8988T (cell line): Measurements from ENCODE around the gene NUDT16.

Source experiments
- DNase-seq: peaks from one replicate; pipeline ENCODE4 v3.0.0; 2011

The NUDT16 gene

DNA sequence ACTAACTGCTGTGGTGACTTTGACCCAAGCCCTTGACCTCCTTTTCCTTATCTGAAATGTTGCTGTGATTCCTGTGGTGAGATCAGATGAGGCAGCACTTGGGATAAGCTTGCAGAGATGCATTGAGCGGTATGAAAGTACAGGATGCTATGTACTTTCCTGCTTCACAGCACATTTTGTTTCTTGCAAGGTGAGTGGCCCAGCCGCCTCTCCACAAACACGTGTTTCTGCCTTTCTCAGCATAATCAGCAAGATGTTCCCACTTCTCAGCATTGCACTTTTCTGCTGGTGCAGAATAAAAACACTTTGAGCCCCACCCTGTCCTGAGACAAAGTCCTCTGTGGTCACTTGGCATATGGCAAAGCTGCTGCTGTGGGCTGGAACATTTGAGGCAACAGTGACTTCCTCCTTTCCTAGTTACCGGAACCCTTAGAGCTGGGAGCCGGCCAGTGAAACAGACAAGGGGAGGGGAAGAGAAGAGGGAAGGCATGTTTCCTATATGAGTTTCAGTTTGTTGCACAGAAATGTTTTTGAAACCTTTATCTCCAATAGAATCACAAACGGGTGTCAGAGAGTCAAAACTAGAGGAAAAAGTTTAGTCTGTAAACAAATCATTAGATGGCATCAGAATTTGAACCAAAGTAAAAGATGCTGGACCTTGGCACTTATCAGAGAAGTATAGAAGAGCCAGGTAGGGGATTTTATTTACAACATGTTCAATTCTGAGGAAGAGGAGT, 5.0 kb downstream of the NUDT16 start:
- DNase-seq: no peak

DNA sequence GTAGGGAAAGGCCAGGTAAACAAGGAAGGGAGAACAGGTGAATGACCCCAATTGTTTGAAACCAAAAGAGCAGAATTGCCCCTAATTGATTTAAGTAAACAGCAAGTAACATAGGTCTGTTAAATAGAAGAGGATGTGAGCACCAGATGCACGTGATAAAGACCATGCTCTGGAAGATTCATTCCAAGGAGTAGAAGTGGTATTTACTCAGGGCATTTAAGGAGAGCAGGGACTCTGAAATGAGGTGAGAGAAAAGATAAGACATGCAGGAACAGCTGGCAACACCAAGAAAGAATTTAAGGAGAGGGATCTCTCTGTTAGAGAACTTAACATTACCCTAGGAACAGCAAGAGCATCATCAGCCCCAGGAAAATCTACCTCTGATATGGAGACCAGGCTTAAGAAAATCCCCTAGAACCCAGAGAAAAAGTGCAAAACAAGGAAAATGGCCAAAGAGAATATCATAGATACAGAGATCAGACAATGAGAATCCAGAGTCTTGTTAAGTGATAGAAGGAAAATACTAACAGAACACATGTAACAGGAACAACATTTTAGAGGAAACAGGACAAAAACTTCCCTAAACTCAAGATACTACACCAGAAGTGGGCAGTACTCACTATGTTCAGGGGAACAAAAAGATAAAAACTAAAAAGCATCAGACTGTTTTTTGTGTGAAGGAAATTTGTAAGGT, 6.4 kb downstream of the NUDT16 start:
- DNase-seq: no peak

DNA sequence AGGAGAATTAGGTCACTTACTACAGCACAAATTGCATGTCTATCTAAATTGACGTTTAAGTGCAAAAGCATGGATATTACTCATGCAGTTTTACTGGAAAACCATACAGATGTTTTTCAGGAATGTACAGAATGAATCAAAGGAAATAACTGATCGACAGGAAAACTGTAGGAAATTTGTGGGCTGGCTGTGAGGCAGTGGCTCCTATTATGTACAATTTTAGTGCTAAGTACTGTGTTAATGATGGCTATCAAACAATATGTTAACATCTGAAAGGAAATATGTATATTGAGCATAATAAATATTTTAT, 6.9 kb downstream of the NUDT16 start:
- no peak for DNase-seq

DNA sequence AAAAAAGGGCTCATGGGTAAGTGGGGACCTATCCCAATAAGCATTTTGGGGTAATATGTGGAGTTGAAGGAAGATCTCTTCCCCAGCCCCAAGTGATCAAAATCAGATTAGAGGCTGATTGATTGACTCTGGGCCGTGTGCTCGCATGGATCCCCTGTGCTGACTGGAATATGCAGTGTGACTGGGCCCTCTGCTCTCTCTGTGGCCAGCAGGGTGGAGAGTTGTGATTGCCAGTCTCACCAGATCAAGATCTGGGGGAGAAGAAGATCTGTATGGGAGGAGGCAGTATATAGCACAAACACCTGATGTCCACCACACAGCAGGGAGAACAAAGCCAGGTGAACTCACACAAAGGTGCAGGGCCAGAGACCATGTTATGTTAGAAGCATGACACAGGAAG, 8.8 kb downstream of the NUDT16 start:
- DNase-seq: no peak

DNA sequence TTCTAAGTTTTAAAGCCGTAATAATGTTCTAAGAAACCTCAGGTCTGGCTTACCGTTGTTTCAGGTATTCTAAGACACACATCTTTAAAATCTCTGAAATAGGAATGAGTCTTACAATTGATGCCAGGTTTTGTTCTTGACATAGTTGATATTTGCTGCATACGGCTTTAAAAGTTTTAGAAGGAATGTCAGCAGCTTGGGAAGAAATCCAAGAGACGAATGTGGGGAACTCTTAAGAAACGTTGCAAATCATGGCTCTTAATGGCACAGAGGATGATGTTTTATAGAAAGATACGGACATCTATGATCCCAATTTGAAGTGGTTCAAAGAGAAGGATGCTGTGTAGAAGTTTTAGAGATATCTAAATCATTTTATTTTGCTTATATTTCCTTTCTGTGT, 11.5 kb downstream of the NUDT16 start:
- DNase-seq: no peak

DNA sequence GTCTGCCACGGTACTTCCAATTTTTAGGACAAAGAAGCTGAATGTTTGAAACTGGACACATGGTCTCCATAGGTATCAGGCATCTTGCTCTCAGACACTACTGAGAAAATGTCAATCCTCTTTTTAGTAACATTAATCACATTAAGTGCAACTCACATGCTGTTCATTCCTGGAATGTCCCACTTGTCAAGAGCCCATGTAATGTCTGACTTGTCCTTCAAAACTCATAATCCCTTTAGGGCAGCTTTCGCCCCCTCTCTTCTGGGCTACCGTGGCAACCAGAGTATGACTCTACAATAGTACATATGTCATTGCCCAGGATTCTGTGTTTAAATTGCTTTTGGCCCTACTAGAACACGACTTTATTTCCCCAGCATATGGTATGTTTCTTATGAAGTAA, 12.3 kb downstream of the NUDT16 start:
- no peak for DNase-seq

DNA sequence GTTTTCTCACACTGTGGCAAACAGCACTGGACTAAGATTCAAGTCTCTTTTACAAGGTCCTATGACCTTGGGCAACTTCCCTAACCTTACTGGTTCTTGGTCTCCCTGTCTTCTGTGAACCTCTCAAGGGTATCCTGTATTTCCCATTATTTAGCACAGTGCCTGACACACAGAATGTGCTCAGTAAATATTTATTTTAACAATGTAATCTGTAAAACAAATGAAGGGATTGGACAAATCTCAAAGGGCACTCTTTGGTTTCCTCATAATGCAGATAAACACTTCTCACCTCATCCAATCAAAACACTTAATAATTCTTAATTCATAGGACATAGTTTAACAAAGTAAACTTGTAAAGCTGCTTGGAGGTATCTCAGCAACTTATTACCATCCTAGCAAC, 12.8 kb downstream of the NUDT16 start:
- DNase-seq: no peak

DNA sequence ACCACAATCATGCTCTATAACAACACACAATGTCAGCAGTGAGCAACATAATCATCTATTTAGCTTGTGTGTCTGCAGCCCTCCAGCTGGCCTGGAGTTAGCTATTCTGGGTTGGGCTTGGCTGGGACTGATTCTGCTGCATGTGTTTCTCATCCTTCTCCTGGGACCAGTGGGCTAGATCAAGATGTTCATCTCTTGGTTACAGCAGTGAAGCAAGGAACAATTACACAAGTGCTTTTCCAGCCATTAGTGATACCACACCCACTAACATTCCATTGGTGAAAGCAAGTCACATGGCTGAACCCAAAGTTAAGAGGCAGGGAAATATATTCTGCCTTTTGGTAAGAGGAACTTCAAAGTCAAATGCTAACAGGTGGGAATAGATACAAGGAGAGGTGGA, 14.6 kb downstream of the NUDT16 start:
- DNase-seq: no peak

DNA sequence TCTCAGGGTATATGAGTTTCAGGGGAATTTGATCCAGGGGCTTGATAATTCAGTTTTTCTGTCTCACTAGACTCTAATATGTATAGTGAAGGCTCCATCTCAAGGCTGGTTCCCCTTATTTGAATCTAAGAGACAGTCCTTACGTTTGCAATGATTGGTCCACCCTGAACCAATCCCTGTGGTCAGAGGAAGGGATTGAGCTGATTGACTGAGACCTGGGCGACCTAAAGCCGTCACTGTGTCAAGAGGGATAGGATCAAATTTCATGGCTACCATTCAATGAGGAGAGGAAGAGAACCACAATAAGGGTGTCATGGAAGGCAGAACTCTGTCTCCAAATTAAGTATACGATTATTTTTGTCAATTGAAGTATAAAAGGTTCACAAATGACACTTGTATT, 16.3 kb downstream of the NUDT16 start:
- DNase-seq: no peak

DNA sequence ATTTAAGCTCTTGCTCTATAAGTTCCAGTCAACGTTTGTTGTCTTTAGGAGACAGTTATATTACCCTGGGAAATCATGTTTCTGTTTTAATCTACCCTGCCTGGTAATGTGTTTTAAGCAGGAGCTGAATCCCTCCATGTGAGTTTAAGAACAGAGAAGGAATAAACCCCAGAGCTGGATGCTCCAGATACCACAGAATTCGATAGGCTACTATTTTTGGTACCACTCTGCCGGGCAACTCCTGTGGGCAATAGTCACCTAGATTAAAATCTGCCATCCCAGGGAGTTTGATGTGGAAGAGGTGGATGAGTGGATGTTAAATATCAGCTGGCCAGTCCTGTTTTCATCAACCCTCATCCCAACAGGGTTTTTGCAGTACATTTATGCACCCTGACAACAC, 20.4 kb downstream of the NUDT16 start:
- no peak for DNase-seq

DNA sequence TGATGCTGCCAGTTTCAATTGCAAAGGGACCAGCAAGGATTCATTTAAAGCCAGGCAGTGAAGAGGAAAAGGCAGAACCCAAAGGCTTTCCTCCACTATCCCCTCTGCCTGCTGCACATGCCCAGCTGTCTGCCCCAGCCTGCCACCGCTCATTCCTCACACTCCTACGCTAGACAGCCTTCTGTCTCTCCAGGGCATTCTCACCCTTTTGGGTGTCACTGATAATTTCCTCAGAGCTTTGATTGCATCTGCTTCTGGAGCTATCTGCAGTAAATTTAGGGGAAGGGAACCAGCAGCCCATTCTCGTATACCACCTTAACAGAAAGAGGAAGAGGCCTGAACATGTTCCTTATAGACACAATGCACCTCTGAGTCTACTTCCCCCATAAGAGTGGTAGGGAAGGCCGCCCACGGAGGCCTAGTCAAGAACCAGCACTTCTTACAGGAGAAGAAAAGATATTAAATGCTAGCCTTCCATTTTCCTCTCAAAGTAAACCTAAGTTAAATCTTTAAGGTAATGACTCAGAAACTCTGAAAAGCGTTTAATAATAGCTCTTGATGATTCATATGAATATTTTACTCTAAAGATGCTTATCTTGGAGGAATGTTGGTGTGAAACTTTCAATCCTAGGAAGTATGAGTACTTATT, 20.9 kb downstream of the NUDT16 start:
- no peak for DNase-seq

DNA sequence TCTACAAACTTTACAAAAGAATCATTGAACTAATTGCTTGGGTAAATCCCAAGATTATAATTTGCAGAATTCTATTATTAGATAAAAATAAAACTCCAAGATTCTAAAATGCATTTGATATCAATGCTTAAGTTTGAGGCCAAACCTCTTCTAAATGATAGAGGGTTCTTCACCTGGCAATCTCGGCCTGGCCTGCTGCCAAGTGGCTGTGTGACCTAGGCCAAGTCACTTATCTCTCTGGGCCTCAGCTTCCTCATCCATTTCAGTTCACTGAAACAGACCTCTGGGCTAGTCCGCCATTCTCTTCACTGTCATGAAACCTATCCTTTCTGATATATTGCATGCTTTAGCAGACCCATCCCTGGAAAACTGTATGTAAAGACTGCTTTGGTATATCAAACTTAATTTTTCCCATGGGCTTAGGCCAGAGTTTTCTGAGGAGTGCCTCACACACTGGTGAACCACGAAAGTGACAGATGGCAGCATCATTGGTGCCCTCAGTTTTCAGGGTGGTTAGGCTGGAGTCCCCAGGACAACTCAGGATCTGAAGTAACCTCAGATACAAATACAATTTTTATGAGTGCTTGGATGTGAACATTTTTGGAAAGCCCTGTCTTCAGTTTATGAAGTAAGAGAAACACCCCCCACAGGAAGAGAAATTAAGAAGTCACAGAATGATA, 21.8 kb downstream of the NUDT16 start:
- no peak for DNase-seq

DNA sequence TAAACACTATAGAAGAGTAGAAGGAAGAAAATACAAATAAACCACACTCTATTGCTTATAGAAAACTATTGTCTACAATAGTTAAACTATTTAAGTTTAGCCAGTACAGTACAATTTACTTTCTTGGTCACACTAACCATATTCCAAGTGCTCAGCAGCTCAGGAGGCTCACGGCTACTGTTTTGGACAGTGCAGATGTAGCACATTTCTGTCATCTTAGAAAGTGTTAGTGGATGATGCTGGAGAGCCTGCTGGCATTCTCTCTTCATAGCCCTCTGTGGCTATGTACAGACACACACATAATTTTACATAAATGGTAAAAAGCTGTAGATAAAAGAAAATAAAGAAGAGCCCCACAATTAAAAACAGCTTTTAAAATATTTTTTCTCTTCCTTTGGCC, 23.8 kb downstream of the NUDT16 start:
- no peak for DNase-seq

DNA sequence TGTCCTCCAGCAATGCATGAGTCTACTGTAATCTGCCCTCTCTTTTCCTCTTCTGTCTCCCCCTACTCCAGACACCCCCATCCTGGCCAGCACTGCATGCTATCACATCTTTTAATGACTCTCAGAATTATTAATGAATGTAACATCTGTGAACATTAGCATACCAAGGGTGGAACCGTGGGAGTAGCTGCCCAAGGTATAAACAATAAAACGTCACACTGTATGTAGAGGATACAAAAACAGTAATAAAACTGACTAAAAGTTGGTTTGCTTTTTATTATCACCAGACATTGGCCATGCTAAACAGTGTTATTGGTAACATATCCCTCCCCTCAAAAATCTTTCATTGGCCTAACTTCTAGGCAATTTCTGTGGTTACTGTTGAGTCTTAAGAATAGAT, 24.7 kb downstream of the NUDT16 start:
- no peak for DNase-seq

DNA sequence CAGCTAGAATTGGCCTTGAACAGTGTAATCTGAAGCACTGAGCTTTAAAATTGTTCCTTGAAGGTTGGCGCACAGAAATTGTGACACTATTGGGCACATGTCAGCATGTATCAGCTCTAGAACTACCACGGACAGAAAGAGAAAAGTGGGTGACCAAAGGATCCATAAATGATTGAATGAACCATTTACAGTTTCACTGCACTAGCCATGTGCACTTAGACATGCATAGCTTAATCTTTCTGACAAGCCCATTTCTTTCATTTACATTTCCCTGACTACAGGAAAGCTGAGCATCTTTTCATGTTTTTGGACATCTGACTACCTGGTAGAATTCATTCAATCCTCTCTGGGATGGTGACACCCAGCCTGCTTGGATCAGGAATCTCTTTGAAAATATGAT, 36.2 kb downstream of the NUDT16 start:
- DNase-seq: no peak

DNA sequence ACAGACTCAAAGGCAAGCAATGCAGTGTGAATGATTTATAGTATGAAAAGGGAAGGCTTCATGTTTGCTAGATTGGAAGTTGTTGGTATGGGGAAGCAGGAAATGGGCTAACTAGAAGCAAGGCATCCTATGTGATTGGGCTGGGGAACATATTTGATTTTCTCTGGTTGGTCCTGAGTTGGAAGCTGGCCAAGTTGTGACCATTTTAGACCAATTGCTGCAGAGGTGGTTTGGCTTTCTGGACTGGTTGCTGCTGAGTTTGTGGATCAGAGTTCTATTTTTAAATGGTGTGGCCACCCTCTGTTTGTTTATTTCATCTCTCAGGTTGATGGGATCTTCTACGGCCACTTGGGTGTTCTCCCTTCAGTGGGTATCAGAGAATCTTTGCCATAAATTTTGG, 39.7 kb downstream of the NUDT16 start:
- no peak for DNase-seq

DNA sequence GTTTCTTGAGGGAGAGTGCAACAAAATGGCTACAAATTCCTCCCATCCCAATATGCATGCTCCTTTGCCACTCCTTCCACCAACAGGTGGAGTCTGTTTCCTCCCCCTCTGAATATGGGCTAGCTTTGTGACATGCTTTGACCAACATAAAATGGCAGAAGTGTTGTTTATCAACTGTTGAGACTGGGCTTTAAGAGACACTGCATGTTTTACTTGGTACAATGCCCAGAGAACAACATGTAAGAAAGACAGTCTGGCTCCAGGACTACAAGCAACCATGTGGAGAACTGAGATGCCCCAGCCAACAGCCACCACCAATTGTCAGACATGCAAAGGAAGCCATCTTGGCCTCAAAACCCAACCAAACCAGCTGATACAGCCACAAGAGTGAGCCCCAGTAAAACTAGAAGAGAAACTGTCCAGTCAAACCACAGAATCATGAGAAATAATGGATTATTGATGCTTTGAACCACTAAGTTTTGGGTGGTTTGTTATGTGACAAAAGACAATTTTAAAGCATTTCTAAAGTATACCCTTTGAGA, 40.5 kb downstream of the NUDT16 start:
- DNase-seq: no peak

DNA sequence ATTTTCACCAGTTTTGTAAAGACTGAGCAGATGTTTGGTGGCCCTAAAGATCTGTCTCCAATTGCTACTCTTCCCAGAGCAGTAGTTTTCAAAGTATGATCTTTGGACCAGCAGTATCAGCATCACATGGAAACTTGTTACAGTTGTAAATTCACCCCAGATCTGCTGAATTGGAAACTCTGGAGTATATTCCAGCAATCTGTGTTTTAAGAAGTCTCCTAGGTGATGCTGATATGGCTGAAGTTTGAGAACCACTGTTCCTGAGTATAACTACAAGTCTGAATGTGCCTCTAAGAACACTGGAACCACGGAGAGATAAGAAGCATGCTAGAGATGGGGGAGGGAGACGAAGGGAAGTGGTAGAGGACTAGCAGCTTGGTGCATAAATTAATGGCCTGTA, 45.7 kb downstream of the NUDT16 start:
- no peak for DNase-seq

DNA sequence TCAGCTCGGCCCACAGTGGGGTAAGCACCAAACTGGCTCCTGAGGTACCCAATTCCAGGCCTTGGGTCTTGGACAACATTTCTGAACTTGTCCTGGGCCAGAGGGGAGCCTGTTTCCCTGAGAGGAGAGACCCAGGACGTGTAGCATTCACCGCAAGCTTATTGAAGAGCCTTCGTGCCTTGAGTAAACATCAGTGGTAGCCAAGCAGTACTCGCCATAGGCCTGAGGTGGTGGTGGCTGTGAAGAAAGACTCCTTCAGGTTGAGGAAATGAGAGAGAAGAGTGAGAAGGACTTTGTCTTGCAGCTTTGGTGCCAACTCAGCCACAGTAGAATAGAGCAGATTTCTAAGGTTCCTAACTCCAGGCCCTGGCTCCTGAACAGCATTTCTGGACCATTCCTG, 50.2 kb downstream of the NUDT16 start:
- no peak for DNase-seq

DNA sequence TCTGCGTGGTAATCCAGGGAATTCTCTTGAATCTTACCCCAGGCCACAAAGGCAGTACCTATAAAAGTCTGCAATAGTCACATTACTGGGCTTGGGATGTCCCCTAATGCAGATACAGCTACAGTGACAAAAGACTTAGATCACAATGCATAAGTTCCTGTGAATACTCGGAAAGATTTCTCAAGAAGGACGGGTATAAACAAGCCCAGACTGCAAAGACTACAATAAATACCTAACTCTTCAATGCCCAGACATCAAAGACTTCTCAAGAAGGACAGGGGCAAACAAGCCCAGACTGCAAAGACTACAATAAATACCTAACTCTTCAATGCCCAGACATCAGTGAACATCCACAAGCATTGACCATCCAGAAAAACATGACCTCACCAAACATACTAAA, 50.9 kb downstream of the NUDT16 start:
- DNase-seq: no peak

DNA sequence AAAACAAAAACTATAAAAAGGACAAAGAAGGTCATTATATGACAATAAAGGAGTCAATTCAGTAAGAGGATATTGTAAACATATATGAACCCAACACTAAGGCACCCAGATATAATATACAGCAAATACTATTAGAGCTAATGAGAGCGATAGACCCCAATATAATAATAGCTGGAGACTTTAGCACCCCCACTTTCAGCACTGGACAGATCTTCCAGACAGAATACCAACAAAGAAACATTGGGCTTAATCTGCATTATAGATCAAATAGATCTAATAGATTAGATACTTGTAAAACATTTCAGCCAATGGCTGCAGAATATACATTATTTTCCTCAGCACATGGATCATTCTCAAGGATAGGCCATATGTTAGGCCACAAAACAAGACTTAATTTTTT, 53.4 kb downstream of the NUDT16 start:
- DNase-seq: no peak
